ENCODE measurements around the gene BRF1. TPM values are rescaled to one million over a fixed set of nuclear protein-coding genes. Genes with fewer than 3 reads are reported as not detected.

Gene BRF1
- total and polyA plus RNA-seq, 2 of the 8 experiments (the other 6 are each of a cell fraction or from before 2014, with no cell fraction given) = 7.7 to 18.3 TPM

GRCh38 chr14:105313381-105314286 lies 12.8 kb upstream of the BRF1 start:
- Histone ChIP-seq H3K14ac (ENCODE audit: insufficient read length) (no peak overlapping the region), H3K36me3 (ENCODE audit: control insufficient read depth in 2 of 4, insufficient read depth in 4 of 4, low read length in 3 of 4) (no peaks in the 10 kb centered on the region), H2BK20ac (ENCODE audit: low read length) (no peak overlapping the region), H3K56ac (replicated peaks; ENCODE audit: insufficient read length, low read depth, low read length) (no peak overlapping the region), H2BK120ac (replicated peaks; ENCODE audit: low read depth, low read length) (no peak overlapping the region), H3K23ac (ENCODE audit: insufficient read length) (no peak overlapping the region), H4K8ac (ENCODE audit: extremely low read depth, insufficient read depth, low read length) (peak overlapping the region; percentile 62), H3K4me1 (replicated peaks in 1 of 4; ENCODE audit: control insufficient read depth in 3 of 4, insufficient read depth in 4 of 4, low read length in 3 of 4) (peaks cover 0 to 16% (median 9%) of the 10 kb centered on the region in 4 experiments; a peak in 6 of 7 replicates), H3K4ac (replicated peaks; ENCODE audit: insufficient read length, low read depth, low read length) (peak overlapping the region; percentile 85), H4K91ac (replicated peaks; ENCODE audit: insufficient read length, low read length) (peak overlapping the region; percentile 81), H2AK5ac (ENCODE audit: low read depth, low read length) (peak overlapping the region; percentile 33; the same call in 1 of the 2 replicates), H3K9me3 (ENCODE audit: insufficient read depth in 2 of 2, low read depth in 1 of 2, low read length in 1 of 2) (no peaks in the 10 kb centered on the region), H4K20me1 (replicated peaks in 1 of 2; ENCODE audit: control insufficient read depth in 1 of 2, insufficient read depth in 2 of 2, low read length in 2 of 2) (peaks cover 7 to 24% of the 10 kb centered on the region in 2 experiments), H2BK12ac (ENCODE audit: low read depth, low read length) (peak overlapping the region; percentile 62; the same call in 1 of the 2 replicates), H2BK15ac (ENCODE audit: low read length) (peak overlapping the region; percentile 97; the same call in 1 of the 2 replicates), H3K27me3 (replicated peaks in 1 of 4; ENCODE audit: control insufficient read depth in 3 of 4, extremely low read depth in 1 of 4, insufficient read depth in 3 of 4, low read length in 3 of 4) (peaks cover 0 to 4% (median 0%) of the 10 kb centered on the region in 4 experiments; a peak in 1 of 7 replicates), H3K23me2 (ENCODE audit: low read depth, low read length) (peaks cover 7% of the 10 kb centered on the region; the same call in 1 of the 2 replicates), H3K79me1 (ENCODE audit: low read depth, low read length) (peaks cover 16% of the 10 kb centered on the region), H3K27ac (ENCODE audit: low read depth, low read length) (no peak overlapping the region), H3K18ac (ENCODE audit: extremely low read depth, low read length) (peak overlapping the region; percentile 36), H3K9ac (replicated peaks in 1 of 4; ENCODE audit: extremely low read depth in 1 of 4, low read depth in 3 of 4, low read length in 3 of 4) (no peak overlapping the region), H3K4me3 (ENCODE audit: extremely low read depth in 1 of 4, insufficient read depth in 2 of 4, low read depth in 3 of 4, low read length in 4 of 4) (peak overlapping the region; percentile 27 to 62 (median 48); a peak in 6 of 8 replicates), H4K5ac (ENCODE audit: insufficient read length, low read depth, low read length) (peak overlapping the region; percentile 57), H3K4me2 (ENCODE audit: insufficient read depth in 1 of 2, low read depth in 2 of 2, low read length in 2 of 2) (peak overlapping the region; percentile 46 to 66), H2BK5ac (ENCODE audit: low read depth, low read length) (peak overlapping the region; percentile 44; the same call in 1 of the 2 replicates), H2AFZ (ENCODE audit: low read length) (peak overlapping the region; percentile 43; the same call in 1 of the 2 replicates), H3K79me2 (ENCODE audit: control insufficient read depth in 1 of 2, insufficient read depth in 2 of 2, low read length in 2 of 2) (peaks cover 7 to 28% of the 10 kb centered on the region in 2 experiments; a peak in 3 of 4 replicates)
- peak in 1 of 2 experiments; percentile 78 for DNase-seq (ENCODE audit: low read depth in 1 of 2, low spot score in 2 of 2)
- no peak for FAIRE-seq
- WGBS, 2 experiments (ENCODE audit: extremely low coverage in 1 of 2, insufficient coverage in 1 of 2, insufficient read length in 1 of 2, insufficient replicate concordance in 2 of 2, low coverage in 1 of 2, low lambda C conversion rate in 2 of 2, missing lambda C conversion rate in 1 of 2) = 46% methylated on average over 33 of the region's 48 CpGs; no CpG with 5 or more reads in 1 of the 2 experiments
- ChIA-PET POLR2A (ENCODE audit: partially characterized antibody) (interaction anchor here (0.6 to 1.2 kb wide), 6 partner anchors 8 to 97 kb away, joined by 3 to 4 read pairs (median 4); no protein-coding TSS in a partner anchor), CTCF (ENCODE audit: partially characterized antibody) (interaction anchor here (0.8 to 1.5 kb wide), 6 partner anchors 12 to 177 kb away, joined by 3 to 4 read pairs (median 3); partner anchors contain the start of gene JAG2)
- TF ChIP-seq HDAC2 (IDR thresholded peaks at IDR 0.05; ENCODE audit: borderline replicate concordance in 1 of 2, low read depth in 2 of 2, low read length in 2 of 2) (peak in 1 of 2 experiments; percentile 34; a peak in 1 of 4 replicates), ASH2L (IDR thresholded peaks at IDR 0.05; ENCODE audit: low read length) (peak; percentile 48), SAP30 (IDR thresholded peaks at IDR 0.05; ENCODE audit: insufficient read depth, insufficient replicate concordance, low read length) (no peak), MAX (IDR thresholded peaks at IDR 0.05) (peak; percentile 10; the same call in 1 of the 2 replicates), TAF1 (IDR thresholded peaks at IDR 0.05; ENCODE audit: low read depth, low read length) (0 out of 2 replicates have a peak, but pooled peaks have one; percentile 26), HDAC6 (IDR thresholded peaks at IDR 0.05; ENCODE audit: low read depth, low read length) (no peak), KDM4A (IDR thresholded peaks at IDR 0.05; ENCODE audit: low read depth, low read length, severe bottlenecking) (peak; percentile 49)
